ENCODE data around the gene RIC1.
A peak's percentile ranks its signal among the peaks of the same experiment; 100 is the strongest.
"Not testable (repeated sequence)": the region's sequence is repeated elsewhere in the genome, so short reads cannot be mapped to it uniquely, and the experiment has no call there.

Gene RIC1

DNA sequence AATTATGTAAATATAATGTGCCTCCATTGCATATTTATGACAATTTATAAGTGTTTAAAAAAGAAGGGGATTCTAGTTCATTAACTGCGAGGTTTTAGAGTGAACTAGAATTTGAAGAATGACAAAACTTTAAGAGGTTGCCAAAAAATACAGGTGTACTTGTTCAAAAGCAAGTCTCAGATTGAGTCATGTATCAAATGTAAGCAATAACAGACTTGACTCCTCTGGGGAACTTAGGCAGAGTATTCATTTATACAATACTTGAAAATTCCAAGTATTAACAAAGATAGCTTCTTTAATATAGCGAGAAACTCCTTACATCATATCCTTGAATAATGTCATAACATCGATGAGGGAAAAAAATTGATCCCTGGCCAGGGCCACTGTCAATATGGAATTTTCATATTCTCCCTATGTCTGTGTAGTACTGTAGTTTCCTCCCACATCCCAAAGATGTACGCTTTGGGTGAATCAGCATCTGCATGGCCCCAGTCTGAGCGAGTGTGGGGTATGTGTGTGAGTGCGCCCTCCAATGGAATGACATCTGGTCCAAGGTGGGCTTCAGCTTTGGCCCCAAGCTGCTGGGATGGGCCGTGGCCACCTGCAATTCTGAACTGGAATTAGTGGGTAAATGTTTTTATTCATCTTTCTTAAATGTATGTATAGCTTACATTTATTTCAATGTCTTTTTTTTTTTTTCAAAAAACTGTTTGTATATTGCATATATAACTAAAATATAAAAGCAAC lies 70.1 kb downstream of the RIC1 start:
- POLR2A ChIA-PET = no interaction called here
- no peak for DNase-seq (ENCODE audit: extremely low spot score)
- TF ChIP-seq BHLHE40 (IDR thresholded peaks at IDR 0.05; ENCODE audit: borderline replicate concordance) = no peak
- TF ChIP-seq SUZ12 (IDR thresholded peaks at IDR 0.05) = no peak
- no peak for TF ChIP-seq ZNF384 (IDR thresholded peaks at IDR 0.05)
- TF ChIP-seq HDGF (IDR thresholded peaks at IDR 0.05; ENCODE audit: borderline replicate concordance) = no peak
- no peak for TF ChIP-seq CTBP1 (IDR thresholded peaks at IDR 0.05; ENCODE audit: borderline replicate concordance)
- no peak for TF ChIP-seq LEF1 (IDR thresholded peaks at IDR 0.05; ENCODE audit: borderline replicate concordance)
- TF ChIP-seq, protein P1, sequence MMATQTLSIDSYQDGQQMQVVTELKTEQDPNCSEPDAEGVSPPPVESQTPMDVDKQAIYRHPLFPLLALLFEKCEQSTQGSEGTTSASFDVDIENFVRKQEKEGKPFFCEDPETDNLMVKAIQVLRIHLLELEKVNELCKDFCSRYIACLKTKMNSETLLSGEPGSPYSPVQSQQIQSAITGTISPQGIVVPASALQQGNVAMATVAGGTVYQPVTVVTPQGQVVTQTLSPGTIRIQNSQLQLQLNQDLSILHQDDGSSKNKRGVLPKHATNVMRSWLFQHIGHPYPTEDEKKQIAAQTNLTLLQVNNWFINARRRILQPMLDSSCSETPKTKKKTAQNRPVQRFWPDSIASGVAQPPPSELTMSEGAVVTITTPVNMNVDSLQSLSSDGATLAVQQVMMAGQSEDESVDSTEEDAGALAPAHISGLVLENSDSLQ (IDR thresholded peaks at IDR 0.05) = no peak
- no peak for TF ChIP-seq FOXA1 (IDR thresholded peaks at IDR 0.05)
- no peak for TF ChIP-seq SP1 (IDR thresholded peaks at IDR 0.05)
- TF ChIP-seq TARDBP (IDR thresholded peaks at IDR 0.05) = no peak
- no peak for TF ChIP-seq ARNT (IDR thresholded peaks at IDR 0.05)
- TF ChIP-seq FOXM1 (IDR thresholded peaks at IDR 0.05; ENCODE audit: borderline replicate concordance) = no peak
- no peak for TF ChIP-seq FOXK2 (IDR thresholded peaks at IDR 0.05)
- TF ChIP-seq NFRKB (IDR thresholded peaks at IDR 0.05) = no peak
- CTCF ChIA-PET = no interaction called here

DNA sequence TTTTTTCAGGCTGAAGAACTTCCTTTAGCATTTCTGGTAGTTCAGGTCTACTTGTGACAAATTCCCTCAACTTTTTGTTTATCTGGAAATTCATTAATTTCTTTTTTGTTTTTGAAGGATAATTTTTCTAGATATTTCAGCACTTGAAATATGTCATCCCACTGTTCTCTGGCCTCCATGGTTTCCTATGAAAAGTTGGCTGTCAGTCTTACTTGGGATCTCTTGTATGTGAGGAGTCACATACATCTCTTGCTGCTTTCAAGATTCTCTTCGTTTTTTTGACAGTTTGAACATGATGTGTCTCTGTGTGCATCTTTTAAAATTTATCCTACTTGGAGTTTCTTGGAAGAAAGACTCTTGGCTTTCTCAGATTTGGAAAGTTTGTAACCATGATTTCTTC lies 79.5 kb downstream of the RIC1 start:
- CTCF ChIA-PET = no interaction called here
- POLR2A ChIA-PET = no interaction called here
- no peak for DNase-seq (ENCODE audit: extremely low spot score)
- TF ChIP-seq L3MBTL2 (conservative IDR thresholded peaks at IDR 0.05) (no peak), BHLHE40 (IDR thresholded peaks at IDR 0.05; ENCODE audit: borderline replicate concordance) (no peak), ZNF384 (IDR thresholded peaks at IDR 0.05) (no peak), FOXK2 (IDR thresholded peaks at IDR 0.05) (no peak), FOXM1 (IDR thresholded peaks at IDR 0.05; ENCODE audit: borderline replicate concordance) (no peak), ELF4 (IDR thresholded peaks at IDR 0.05) (no peak), FOXA1 (IDR thresholded peaks at IDR 0.05) (no peak), LEF1 (IDR thresholded peaks at IDR 0.05; ENCODE audit: borderline replicate concordance) (no peak), CTBP1 (IDR thresholded peaks at IDR 0.05; ENCODE audit: borderline replicate concordance) (no peak), ARNT (IDR thresholded peaks at IDR 0.05) (no peak), SUZ12 (IDR thresholded peaks at IDR 0.05) (no peak), HDGF (IDR thresholded peaks at IDR 0.05; ENCODE audit: borderline replicate concordance) (no peak), NFRKB (IDR thresholded peaks at IDR 0.05) (no peak), TARDBP (IDR thresholded peaks at IDR 0.05) (no peak), SP1 (IDR thresholded peaks at IDR 0.05) (no peak)
- TF ChIP-seq, protein P1 (IDR thresholded peaks at IDR 0.05) = no peak

DNA sequence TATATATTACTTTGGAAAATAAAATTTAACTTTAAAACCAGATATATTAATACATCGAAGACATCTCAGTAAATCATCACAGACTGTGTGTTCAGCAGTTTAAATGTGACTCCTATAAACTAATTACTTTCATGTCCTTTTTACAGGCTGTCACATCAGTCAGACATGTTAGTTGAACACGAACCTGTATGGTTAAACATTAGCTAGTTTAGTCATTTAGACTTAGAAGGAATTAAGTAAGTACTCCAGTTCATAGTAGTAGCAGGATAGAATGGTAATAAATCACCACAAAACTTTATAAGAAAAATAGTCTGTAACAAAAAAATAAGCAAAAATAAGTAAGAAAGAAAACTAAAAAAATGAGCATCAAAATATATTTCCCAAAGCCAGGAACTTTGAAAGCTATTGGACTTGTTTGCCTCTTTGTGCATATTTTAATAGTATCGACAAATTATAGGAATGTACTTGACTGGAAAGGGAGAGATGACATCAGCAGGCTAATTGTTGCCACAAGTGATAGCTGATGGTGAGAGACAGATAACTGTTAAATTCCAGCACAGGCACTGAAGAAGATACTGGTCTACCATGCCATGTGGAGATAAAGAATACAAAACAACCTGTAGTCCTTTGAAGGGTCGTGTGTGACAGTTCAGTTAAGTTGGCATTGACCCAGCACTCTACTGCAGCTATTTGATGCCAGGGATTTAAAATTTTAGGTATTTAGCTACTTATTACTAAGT lies 83.9 kb downstream of the RIC1 start:
- CTCF ChIA-PET = no interaction called here
- DNase-seq (ENCODE audit: extremely low spot score) = no peak
- POLR2A ChIA-PET = no interaction called here
- TF ChIP-seq L3MBTL2 (conservative IDR thresholded peaks at IDR 0.05) (no peak), SUZ12 (IDR thresholded peaks at IDR 0.05) (no peak), CTBP1 (IDR thresholded peaks at IDR 0.05; ENCODE audit: borderline replicate concordance) (no peak), HDGF (IDR thresholded peaks at IDR 0.05; ENCODE audit: borderline replicate concordance) (no peak)

DNA sequence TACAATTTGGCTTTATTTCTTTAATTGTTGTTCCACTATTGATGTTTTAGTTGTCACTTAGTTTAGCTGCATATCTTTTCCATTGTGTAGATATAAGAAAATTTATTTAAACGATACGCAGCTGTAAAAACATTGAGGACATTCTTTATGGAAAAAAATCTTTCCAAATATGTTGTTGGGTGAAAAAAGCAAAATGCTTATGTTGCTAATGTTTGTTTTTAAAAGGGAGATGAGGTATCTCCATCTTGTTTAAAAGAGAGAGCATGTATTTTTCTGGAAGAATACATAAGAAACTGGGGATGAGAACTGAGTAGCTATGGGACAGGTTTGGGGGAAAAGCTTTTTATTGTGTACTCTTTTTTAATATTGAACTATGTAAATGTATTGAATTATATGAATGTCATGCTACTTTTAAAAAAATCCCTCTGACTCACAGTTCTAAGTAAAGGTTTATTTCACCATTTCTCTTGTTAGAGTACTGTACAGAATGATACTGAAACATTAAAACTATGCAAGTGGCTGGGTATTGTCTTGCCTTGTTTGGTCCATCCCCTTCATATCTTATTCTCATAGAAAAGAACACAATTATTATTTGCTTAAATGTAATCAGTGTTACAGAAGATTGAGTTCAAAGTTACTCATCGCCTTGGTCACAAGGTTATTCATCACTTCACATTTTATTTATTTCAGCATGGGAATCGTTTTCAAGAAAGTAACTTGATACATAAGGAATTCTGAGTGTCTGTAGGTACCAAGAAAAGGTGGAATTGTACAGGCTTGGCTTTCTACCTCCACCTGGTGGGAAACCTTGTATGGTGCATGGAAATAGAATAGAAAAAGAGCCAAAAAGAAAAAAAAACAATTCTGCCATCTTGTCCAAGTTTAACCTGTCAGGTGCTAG lies 85.8 kb downstream of the RIC1 start:
- CTCF ChIA-PET = no interaction called here
- no peak for TF ChIP-seq ELF4 (IDR thresholded peaks at IDR 0.05)
- TF ChIP-seq LEF1 (IDR thresholded peaks at IDR 0.05; ENCODE audit: borderline replicate concordance) = no peak
- TF ChIP-seq NFRKB (IDR thresholded peaks at IDR 0.05) = no peak
- no peak for TF ChIP-seq FOXA1 (IDR thresholded peaks at IDR 0.05)
- no peak for TF ChIP-seq TARDBP (IDR thresholded peaks at IDR 0.05)
- TF ChIP-seq SUZ12 (IDR thresholded peaks at IDR 0.05) = no peak
- TF ChIP-seq BHLHE40 (IDR thresholded peaks at IDR 0.05; ENCODE audit: borderline replicate concordance) = no peak
- no peak for TF ChIP-seq CTBP1 (IDR thresholded peaks at IDR 0.05; ENCODE audit: borderline replicate concordance)
- no peak for TF ChIP-seq ARNT (IDR thresholded peaks at IDR 0.05)
- TF ChIP-seq ZNF384 (IDR thresholded peaks at IDR 0.05) = no peak
- TF ChIP-seq, protein P1 (IDR thresholded peaks at IDR 0.05) = no peak
- no peak for TF ChIP-seq SP1 (IDR thresholded peaks at IDR 0.05)
- TF ChIP-seq FOXK2 (IDR thresholded peaks at IDR 0.05) = no peak
- POLR2A ChIA-PET = no interaction called here
- DNase-seq (ENCODE audit: extremely low spot score) = peak; percentile 8

DNA sequence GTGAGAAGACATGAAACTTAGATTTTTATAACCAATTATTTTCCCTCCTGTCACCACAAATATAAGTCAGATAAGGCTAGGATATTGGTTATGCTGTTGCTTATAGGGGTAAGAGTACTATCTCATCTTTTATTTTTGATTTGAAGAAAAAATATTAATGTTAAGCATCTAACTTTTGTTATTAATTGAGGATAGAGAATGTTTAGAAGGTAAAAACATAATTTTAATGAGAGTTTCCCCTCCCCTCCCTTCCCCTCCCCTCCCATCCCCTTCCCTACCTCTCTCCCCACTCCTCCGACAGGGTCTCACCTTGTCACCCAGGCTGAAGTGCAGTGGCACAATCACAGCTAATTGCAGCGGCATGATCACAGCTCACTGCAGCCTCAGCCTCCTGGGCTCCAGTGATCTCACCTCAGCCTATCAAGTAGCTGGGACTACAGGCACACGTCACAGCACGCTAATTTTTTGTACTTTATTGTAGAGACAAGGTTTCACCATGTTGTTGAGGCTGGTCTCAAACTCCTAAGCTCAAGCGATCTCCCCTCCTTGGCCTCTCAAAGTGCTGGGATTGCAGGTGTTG lies 86.7 kb downstream of the RIC1 start:
- CTCF ChIA-PET = no interaction called here
- POLR2A ChIA-PET = no interaction called here
- no peak for DNase-seq (ENCODE audit: extremely low spot score)
- TF ChIP-seq FOXK2 (IDR thresholded peaks at IDR 0.05) (no peak), SP1 (IDR thresholded peaks at IDR 0.05) (no peak), L3MBTL2 (conservative IDR thresholded peaks at IDR 0.05) (no peak), ELF4 (IDR thresholded peaks at IDR 0.05) (no peak), ARNT (IDR thresholded peaks at IDR 0.05) (no peak), HDGF (IDR thresholded peaks at IDR 0.05; ENCODE audit: borderline replicate concordance) (no peak), CTBP1 (IDR thresholded peaks at IDR 0.05; ENCODE audit: borderline replicate concordance) (no peak), TARDBP (IDR thresholded peaks at IDR 0.05) (no peak), FOXM1 (IDR thresholded peaks at IDR 0.05; ENCODE audit: borderline replicate concordance) (no peak), ZNF384 (IDR thresholded peaks at IDR 0.05) (no peak), LEF1 (IDR thresholded peaks at IDR 0.05; ENCODE audit: borderline replicate concordance) (no peak), BHLHE40 (IDR thresholded peaks at IDR 0.05; ENCODE audit: borderline replicate concordance) (no peak), SUZ12 (IDR thresholded peaks at IDR 0.05) (no peak), NFRKB (IDR thresholded peaks at IDR 0.05) (no peak)
- TF ChIP-seq, protein P1 (IDR thresholded peaks at IDR 0.05) = no peak

DNA sequence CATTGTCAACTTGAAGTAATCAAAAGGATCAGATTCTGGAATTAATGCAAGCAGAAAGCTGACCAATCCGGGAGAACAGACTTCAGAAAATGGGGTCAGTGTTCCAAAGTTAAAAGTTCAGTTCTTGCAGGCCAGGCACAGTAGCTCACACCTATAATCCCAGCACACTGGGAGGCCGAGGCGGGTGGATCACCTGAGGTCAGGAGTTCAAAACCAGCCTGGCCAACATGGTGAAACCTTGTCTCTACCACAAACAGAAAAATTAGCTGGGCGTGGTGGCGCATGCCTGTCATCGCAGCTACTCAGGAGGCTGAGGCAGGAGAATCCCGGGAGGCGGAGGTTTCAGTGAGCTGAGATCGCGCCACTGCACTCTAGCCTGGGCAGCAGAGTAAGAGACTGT lies 88.5 kb downstream of the RIC1 start:
- CTCF ChIA-PET; POLR2A ChIA-PET; DNase-seq (ENCODE audit: extremely low spot score): not testable (repeated sequence)

All from HEK293T (cell line).